HG03103 (cell line): Measurements from ENCODE around the gene COG8.
A peak's percentile ranks its signal among the peaks of the same experiment; 100 is the strongest.

Experiments used
- ATAC-seq: cut with Tn5 transposase; IDR thresholded peaks from one replicate; pipeline ENCODE4 v1.9.1; 2021; ENCODE audit warnings: low read depth; ENCODE audit not compliant: unreplicated experiment

COG8 gene

GRCh38 chr16:69346683-69347082 is 7.3 kb upstream of the COG8 start:
- no peak for ATAC-seq

GRCh38 chr16:69345923-69346322 is 6.6 kb upstream of the COG8 start:
- no peak for ATAC-seq

GRCh38 chr16:69344171-69344570 is 4.8 kb upstream of the COG8 start:
- ATAC-seq, result no peak

DNA sequence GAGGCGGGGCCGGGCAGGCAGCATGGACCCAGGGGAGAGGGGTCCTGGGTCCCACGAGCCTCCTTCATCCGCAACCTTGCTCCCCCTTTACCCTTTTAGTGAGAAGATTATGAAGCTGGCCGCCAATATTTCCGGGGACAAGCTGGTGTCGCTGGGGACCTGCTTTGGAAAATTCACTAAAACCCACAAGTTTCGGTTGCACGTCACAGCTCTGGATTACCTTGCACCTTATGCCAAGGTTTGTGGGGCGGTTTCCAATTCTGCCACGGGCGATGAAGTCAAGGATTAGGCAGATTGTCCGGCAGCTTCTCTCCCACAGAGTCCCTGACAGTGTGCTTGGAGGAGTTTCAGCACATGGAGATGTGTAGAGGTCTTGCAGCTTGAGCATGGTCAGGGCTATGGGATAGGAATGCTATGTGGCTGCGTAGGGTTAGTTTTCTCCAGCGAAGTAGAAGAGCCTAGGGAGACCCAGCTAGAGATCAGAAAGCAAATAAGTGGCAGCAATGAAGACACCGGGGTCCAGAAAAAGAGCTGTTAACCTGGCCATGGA is 806 bp upstream of the COG8 start:
- peak; percentile 6 for ATAC-seq

GRCh38 chr16:69338557-69339288 is 641 bp downstream of the COG8 start:
- no peak for ATAC-seq

DNA sequence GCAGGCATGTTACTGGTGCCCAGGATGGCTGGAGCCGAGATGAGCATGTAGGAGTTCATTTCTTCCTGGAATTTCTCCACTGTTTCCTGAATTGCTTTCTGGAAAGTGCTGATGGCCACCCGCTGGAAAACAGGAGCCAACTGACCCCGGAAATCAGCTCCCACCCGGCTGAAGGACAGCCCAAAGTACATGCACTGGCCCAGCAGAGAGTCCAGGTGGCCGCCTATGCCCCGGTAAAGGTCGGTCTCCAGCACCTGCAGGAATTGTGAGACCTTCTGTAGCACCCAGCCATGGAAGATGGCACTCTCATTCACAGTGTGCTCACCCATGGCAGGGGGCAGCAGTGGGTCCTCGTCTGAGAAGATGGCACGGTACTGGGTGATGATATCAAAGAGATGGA is 4.7 kb downstream of the COG8 start:
- no peak for ATAC-seq

- peak; percentile 87 for ATAC-seq
Observed at GRCh38 chr16:69330286-69331109, 8.9 kb downstream of the COG8 start, which contains the start of gene PDF. Gene PDF, minus strand, starts transcription at chr16:69330588. Its CDS starts 18 bp downstream, at chr16:69330570.

- peak; percentile 23 for ATAC-seq
Observed at GRCh38 chr16:69329369-69330285, 9.7 kb downstream of the COG8 start.

GRCh38 chr16:69328854-69329316 is 10.5 kb downstream of the COG8 start:
- no peak for ATAC-seq

DNA sequence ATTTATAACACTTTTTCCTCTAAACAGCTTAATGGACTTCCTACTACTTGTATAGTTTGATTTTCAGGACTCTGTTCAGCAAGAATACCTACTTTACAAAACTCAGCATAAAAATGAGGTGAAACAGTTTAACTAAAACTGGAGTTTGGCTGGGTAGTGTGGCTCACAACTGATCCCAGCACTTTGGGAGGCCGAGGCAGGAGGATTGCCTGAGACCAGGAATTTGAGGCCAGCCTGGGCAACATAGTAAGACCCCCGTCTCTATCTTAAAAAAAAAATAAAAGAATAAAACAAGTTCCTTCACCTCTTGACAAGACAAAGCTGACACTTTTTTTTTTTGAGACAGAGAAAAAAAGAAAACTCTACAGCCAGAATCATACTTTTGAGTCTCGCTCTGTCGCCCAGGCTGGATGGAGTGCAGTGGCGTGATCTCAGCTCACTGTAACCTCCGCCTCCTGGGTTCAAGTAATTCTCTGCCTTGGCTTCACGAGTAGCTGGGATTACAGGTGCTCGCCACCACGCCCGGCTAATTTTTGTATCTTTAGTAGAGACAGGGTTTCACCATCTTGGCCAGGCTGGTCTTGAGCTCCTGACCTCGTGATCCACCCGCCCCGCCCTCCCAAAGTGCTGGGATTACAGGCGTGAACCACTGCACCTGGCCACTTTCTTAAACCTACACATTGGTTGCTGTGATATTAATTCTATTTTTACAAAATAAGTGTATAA is 11.6 kb downstream of the COG8 start:
- ATAC-seq, result no peak

GRCh38 chr16:69326172-69326873 is 13.0 kb downstream of the COG8 start:
- no peak for ATAC-seq

- ATAC-seq, result no peak
Observed at GRCh38 chr16:69325784-69326171, 13.6 kb downstream of the COG8 start.

GRCh38 chr16:69324585-69325253 is 14.6 kb downstream of the COG8 start:
- ATAC-seq, result no peak

GRCh38 chr16:69324013-69324531 is 15.3 kb downstream of the COG8 start:
- no peak for ATAC-seq

GRCh38 chr16:69323415-69323814 is 15.9 kb downstream of the COG8 start:
- no peak for ATAC-seq

DNA sequence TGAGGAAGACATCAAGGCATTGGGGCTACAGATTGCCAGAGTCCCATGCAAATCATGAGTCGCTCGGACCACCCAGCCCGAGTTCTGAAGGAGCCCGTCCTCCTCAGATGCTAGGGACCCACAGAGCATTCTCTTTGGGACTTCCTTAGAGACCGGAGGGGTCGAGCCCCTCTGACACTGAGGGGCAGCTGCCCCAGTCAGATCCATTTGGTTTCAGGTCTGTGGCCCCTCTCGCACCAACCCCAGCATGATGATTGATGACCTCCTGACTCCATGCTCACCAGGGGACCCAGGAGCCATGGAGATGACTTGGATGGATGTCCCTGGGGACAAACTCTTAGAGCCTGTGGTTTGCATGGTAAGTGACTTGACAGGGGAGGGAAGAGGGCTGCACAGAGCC is 17.0 kb downstream of the COG8 start:
- no peak for ATAC-seq

DNA sequence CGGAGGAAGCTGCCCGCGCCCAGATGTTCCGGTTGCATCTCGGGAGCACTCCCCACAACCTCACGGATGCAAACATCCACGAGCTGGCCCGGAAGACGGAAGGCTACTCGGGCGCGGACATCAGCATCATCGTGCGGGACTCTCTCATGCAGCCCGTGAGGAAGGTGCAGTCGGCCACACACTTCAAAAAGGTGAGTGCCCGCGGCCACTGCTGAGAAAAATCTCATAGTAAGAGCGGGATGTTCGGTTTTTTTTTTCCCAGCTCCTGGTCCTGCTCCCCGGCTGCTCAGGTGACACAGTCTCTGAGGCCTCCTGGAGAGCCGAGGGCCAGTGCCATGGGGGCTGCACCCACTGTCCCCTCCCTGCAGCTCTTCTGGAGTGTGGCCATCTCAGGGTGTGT is 18.3 kb downstream of the COG8 start:
- no peak for ATAC-seq

- no peak for ATAC-seq
Observed at GRCh38 chr16:69320740-69321073, 18.7 kb downstream of the COG8 start.
